Hematopoietic multipotent progenitor cell treated with erythropoietin and hydrocortisone succinate and interleukin-3 and kit ligand, for 17 days (in vitro differentiated cells): ENCODE data around the gene SLC47A1.
A peak's percentile ranks its signal among the peaks of the same experiment; 100 is the strongest.
"Not testable (repeated sequence)": the region's sequence is repeated elsewhere in the genome, so short reads cannot be mapped to it uniquely, and the experiment has no call there.

Experiments
- DNase-seq: peaks from one replicate; pipeline ENCODE4 v3.0.0-alpha.2; 2015; ENCODE audit warnings: low spot score

Gene SLC47A1, protein sequence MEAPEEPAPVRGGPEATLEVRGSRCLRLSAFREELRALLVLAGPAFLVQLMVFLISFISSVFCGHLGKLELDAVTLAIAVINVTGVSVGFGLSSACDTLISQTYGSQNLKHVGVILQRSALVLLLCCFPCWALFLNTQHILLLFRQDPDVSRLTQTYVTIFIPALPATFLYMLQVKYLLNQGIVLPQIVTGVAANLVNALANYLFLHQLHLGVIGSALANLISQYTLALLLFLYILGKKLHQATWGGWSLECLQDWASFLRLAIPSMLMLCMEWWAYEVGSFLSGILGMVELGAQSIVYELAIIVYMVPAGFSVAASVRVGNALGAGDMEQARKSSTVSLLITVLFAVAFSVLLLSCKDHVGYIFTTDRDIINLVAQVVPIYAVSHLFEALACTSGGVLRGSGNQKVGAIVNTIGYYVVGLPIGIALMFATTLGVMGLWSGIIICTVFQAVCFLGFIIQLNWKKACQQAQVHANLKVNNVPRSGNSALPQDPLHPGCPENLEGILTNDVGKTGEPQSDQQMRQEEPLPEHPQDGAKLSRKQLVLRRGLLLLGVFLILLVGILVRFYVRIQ

DNA sequence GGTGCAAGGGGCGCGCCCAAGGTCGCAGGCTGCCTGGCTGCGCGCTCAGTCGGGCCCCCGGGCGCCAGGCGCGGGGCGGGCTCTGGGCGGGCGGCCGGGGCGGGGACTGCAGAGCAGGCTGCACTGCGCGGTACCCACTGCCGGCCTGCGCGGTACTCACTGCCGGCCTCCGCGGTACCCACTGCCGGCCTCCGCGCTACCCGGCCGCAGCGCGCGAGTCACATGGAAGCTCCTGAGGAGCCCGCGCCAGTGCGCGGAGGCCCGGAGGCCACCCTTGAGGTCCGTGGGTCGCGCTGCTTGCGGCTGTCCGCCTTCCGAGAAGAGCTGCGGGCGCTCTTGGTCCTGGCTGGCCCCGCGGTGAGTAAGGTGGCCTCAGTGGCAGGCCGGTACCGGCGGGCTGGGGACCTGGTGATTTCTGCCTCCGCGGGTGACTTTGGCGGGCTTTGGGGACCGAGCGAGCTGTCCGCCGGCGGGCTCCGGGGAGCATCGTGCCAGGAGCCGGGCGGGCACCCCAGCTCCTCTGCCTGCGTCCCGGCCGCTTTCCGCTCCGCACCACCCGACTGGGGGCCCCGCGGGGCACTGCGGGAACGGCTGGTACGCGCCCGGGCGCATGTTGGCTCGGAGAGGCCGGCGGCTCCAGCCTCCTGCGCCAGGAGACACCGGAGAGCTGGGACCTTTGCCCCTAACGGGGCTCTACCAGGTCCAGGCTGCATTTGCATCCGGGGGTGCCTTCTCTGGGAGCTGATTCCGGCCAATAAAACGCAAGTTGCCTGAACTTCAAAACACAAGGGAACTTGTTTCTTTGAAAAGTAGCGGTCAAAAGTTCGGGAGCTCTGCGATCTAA is at the start of gene SLC47A1:
Gene SLC47A1, plus strand, starts transcription at position 137 of the 844 bp plus-strand sequence. Its CDS starts 86 bp downstream, at position 223.
- DNase-seq, result no peak

DNA sequence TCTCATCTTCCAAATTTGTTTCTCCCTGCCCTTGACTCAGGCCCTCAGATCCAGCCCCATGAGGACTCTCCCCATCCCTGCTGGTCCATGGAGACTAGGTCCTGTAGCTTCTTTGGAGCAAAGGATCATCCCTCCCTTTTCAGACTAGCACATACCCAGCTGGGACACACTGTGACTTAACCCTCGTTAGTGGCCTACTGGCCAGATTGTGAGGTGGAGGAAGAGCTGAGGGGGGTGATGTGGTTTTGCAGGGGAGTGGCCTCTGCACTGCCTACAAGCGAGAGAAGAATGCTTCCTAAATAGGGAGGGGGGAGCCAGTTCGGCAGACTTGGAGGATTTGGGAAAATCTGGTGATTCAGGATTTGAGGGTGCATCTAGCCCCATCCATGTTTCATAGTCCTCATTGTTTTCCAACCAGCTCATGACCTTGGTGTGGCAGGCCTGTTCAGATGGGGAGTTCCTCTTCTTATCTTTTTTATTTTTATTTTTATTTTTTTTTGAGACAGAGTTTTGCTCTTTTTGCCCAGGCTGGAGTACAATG is 47.8 kb upstream of the SLC47A1 start:
- no peak for DNase-seq

DNA sequence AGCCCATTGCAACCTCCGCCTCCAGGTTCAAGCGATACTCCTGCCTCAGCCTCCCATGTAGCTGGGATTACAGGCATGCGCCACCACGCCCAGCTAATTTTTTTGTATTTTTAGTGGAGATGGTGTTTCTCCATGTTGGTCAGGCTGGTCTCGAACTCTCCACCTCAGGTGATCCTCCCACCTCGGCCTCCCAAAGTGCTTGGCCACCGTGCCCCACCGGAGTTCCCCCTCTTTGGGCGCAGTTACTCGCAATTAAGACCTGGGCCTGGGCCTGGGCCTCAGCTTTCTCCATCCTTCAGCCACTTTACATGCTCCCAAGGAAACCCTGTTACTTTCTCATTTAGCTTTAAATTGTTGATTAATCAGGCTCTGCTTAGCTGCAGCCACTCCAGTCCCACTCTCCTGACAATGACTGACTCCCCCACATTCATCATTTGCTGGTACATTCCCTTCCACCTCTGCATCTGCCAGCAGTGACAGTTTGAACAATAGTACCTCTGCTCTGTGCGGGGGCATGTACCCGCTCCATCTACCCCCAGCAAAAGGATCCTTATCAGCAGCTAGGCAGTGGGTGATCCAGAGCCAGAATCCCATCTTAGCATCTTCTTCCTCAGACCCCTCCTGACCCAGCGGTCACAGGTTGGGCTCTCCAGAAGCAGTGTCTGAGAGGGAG is 47.2 kb upstream of the SLC47A1 start:
- DNase-seq, result no peak

DNA sequence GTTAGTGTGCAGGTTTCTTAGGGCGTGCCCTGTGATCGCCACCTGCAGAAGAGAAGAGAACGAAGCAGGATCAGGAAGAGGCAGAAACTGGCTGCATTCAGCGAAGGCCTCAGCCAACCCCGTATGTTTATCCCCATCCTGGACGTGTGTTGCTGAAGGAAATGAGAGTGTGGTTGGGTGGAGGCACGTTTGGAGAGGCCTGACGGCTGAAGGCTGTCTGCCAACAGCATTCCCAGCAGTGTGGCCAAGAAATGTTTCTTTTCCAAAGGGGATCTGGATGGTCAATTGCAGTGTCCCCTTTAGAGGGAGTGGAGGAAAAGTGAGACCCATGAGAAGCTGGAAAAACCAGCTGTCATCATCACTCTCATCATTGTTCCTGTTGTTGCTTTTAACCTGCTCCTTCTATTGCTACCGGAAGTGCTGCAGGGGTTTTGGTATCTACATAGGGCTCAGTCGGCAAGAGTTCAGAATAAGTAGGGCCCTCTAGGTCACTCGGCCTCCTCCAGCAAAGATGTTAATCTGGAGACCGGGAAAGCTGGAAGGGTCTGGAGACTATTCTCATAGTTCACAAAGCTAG is 46.5 kb upstream of the SLC47A1 start:
- no peak for DNase-seq

DNA sequence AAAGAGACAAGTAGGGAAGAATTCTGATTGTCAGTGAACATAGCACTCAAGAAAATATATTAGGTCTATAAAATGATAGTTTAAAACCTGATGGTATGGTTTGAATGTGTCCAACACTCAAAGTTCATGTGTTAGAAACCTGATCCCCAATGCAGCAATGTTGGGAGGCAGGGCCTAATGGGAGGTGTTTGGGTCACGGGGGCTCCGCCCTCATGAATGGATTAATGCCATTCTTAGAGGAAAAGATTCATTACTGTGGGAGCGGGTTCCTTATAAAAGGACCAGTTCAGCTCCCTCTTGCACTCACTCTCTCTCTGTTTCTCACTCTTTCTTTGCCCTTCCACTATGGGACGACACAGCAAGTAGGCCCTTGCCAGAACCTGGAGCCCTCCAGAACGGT is 41.5 kb upstream of the SLC47A1 start:
- no peak for DNase-seq

DNA sequence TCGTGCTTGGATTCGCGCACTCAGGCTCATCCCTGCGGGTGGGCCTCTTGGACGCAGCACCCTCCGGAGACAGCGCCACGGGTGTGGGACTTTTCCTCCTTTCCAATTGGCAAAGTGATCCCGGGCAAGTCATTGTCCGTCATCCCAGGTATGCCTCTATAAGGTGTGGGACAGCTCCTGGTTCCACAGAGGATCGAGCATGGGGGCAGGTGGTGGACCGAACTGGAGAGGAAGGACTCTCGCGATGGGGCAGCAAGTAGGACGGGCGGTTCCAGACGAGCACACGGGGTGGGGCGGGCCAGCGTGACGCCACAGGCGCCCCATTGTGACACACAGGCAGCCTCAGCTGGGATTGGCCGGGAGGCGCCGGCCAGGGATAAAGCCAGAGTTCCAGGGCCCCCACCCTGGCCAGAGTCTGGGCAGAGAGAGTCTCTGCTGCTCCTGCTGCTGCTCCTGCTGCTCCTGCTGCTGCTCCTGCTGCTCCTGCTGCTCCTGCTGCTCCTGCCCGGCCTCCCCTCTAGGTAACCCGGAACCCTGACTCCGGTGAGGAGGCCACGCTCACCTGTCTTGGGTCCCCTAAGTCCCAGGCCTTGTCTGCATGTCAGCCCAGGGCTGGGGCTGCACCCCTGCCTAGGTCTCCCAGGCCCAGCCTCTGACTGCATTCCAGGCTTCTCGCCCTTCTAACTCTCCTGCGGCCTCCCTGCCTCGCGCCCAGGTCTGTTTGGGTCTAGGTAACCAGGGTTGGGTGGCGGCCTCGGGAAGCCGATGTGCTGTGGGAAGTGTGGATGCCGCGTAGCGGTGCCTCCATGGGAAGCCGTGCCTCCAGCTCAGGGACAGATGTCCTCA is 38.5 kb upstream of the SLC47A1 start:
- no peak for DNase-seq

DNA sequence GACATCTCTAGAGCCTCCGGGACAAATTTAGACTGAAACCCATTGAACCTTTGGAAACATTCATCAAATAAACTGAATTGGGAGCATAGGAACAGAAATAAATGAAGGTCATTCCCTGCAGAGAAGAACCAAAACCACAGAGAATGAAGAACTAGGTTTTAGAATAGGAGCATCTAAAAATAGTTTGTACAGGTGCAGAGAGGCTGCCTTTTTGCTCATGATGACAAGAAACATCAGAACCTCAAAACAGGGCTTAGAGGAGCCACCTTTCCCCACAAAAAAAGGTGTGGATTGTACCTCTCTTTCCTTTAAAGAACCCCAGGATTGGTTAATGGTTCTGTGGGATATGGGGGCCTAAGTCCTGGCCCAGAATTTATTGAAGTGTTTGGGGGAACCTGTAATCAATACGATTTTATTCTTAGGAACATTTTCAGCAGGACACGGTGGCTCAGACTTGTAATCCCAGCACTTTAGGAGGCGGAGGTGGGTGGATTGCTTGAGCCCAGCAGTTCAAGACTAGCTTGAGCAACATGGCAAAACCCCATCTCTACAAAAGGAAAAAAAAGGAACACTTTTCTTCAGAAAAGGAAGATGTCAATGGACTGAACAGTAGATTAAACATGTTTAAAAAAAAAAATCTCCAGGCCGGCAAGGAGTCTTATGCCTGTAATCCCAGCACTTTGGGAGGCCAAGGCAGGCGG is 37.7 kb upstream of the SLC47A1 start:
- DNase-seq, result no peak

DNA sequence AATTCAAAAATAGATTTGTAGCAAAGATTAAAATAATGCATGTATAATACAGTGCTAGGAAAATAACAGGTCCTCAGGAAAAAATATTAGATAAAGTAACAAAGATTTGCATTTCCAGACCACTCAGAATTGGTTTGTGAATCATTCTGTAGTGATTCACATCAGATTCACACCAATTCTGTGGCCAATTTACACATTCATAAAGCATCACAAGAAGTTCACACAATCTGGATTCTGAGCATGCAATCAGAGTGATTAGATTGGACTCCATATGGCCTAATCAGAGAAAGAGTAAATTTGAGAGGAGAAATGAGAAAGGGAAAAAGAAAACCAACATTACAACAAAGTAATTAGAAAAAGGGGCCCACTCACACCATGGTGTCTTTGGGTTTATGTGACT is 36.0 kb upstream of the SLC47A1 start:
- DNase-seq, result no peak

DNA sequence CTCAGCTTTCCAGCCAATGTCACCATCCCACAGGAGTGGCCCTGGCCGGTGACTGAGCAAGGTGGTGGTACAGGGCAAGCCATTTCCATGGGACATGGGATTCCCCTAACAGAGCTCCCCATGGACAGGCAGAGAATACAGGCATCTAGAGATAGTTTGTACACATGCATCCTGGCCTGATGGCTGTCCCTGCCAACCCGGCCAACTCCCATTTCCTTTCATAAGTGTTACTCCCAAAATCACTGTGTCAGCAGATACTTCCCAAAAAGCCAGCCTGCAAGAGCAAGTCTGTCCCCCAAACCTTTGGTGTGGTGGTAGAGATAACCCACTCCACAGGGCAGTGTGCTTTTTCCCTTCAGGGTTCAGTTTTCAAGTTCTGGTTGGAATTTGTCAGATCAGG is 32.4 kb upstream of the SLC47A1 start:
- no peak for DNase-seq

DNA sequence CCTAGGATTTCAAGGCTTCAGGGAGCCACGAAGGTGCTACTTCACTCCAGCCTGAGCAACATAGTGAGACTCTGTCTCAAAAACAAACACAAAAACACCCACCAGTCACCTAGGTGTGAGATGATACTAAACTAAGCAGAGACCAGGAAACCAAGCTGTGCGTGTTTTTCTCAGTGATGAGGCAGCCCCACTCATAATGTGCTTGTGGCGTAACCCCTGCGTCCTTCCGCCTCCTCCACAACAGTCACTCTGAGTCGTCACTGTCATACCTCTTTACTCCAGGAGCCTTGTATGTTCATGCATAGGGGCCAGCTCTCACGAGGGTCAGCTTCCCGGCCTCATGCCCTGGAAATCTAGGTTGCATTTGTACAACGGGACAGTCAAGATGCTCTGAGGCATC is 31.1 kb upstream of the SLC47A1 start:
- no peak for DNase-seq

DNA sequence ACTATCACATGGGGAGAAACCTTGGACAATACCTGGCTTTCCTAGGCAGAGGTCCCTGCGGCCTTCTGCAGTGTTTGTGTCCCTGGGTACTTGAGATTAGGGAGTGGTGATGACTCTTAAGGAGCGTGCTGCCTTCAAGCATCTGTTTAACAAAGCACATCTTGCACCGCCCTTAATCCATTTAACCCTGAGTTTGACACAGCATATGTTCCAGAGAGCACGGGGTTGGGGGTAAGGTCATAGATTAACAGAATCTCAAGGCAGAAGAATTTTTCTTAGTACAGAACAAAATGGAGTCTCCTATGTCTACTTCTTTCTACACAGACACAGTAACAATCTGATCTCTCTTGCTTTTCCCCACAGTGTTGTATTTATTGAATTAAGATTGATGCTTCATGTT is 28.1 kb upstream of the SLC47A1 start:
- not testable (repeated sequence) for DNase-seq

DNA sequence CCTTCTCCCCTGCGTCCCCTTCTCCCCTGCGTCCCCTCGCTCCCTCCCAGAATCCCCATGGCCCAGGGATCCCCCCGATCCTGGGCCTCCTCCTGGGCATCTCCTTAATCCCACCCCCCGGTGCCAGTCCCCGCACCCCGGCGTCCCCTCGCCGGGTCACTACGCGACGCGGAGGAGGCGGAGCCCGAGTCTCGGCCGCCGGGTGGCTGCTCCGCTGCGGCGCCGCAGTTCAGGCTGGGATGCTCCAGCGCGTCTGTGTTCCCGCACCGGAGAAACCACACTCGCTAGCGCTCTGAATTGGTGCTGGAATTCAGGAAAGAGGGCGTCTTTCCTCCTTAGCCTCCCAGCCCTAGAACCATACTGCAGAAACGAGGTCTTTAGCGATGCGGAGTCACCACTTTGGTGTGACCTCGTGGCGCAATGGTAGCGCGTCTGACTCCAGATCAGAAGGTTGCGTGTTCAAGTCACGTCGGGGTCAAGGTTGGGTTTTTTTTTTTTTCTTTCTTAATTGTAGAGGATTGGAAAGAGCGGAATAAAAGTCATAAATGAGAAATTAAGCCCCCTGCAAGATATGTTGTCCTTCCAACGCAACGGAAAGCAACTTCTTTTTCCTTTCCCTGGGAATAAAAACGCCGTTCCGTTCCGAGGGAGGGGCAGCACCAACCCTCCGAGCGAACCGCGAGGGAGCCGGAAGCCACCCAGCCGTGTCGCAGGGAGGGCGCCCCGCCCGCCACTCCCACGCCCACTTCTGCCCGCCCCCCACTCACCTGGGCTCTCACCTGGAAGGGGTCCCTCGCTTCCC is 25.7 kb upstream of the SLC47A1 start:
- DNase-seq, result peak; percentile 39

DNA sequence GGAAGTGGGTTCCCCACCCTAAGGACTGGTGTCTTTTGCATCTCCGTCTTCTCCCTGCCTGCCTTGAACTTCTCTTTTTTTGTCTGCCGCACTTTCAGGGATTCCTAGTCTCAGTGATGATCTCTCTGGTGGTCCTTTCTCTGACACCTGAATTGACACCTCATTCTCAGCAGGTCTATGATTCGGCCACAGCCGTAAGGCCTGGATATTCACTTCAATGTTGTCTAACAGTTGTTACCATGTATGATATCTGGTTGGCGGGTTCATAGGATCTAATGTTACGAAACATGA is 25.1 kb upstream of the SLC47A1 start:
- DNase-seq, result no peak

DNA sequence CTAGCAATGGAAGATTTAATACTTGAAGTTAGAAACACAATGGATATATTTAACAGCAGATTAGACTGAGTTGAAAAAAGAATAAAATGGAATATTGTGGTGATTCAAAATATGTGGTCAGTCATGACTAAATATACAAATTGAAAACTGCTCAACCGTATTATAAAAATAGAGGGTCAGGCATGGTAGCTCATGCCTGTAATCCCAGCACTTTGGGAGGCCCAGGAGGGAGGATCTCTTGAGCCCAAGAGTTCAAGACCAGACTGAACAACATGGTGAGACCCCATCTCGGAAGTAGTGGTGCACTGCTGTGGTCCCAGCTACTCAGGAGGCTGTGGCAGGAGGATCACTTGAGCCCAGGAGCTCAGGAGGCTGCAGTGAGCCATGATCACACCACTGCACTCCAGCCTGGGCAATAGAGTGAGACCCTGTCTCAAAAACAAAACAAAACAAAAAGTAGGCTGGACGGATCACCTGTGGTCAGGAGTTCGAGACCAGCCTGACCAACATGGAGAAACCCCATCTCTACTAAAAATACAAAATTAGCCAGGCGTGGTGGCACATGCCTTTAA is 24.3 kb upstream of the SLC47A1 start:
- not testable (repeated sequence) for DNase-seq

DNA sequence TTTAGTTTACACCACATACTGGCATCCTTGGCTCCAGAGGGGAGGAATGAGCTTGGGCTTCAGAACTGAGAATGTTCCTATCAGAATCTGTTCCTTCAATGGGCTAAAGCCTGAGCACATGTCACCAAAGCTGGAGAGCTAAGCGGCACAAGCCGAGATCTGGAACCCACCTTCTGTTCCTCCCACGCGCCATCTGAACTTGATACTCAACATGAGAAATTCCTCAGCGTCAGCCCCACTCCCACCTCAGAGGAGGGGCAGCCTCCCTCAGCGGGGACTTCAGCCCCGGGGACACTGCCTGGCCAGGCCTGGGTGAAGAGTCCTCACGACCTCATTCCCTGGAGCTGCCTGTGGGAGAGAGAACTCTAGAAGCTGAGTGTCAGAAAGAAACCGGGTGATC is 22.8 kb upstream of the SLC47A1 start:
- no peak for DNase-seq

DNA sequence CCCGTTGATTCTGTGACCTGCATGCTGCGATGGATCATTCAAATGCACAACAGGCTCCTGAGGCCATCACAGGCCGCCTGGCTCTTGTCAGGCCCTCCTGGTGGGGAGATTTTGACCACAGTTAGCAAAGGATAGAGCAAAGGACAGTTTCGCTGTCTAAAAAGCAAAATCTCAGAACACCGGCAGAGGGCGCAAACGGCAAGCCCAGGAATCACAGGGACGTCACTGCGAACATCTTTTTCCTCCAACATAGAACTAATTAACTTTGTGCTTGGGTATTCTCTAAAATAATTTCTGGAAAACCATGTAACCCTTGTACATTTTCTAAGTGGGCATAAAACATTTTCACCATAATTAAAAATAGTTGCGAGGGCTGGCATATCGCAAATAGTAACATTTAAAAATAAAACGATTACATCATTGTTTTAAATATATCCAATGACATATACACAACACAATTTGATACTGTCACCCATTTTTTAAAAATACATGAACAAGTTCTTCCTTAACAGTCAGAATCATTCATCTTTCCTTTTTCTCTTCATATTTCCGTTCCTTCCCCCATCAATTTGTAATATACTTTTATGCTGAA is 19.7 kb upstream of the SLC47A1 start:
- DNase-seq, result peak; percentile 48

DNA sequence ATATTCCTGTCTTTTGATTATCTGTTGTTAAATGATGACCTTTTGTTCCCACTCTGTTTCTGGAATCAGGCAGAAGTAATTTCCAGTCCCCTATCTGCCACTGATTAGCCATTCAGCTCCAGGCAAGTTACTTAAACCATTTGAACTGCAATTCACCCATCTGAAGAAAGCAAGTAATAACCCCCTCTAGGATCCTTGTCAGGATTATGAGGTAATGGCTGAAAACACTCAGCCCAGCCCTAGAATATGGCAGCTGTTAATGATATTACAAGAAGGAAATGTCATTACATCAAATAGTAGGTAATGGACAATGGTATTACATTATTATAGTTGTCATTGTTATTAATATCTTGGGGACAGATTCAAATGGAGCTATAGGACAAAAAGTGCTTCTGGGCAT is 16.0 kb upstream of the SLC47A1 start:
- DNase-seq, result no peak

DNA sequence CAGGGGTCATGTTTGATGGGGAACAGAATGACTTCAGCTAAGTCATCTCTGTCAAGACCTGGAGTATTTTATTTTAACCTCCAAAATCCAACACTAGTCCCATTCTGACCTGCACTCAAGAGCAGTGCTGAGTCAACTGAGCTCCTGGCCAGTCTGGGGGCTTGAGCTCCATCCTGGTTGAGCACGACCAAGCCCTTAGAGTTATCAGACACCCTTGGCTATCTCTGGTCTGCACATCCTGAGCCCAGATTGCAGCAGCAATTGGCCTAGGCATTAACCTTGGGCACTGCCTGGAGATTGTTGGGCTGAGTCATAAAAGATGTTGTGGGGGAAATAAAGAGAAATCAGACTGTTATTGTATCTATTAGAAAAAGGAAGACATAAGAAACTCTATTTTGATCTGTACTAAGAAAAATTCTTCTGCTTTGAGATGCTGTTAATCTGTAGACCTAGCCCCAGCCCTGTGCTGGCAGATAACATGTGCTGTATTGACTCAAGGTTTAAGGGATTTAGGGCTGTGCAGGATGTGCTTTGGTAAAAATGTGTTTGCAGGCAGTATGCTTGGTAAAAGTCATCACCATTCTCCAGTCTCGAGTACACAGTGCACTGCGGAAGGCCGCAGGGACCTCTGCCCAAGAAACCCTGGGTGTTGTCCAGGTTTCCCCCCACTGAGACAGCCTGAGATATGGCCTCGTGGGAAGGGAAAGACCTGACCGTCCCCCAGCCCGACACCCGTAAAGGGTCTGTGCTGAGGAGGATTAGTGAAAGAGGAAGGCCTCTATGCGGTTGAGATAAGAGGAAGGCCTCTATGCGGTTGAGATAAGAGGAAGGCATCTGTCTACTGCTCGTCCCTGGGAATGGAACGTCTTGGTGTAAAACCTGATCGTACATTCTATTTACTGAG is 14.0 kb upstream of the SLC47A1 start:
- DNase-seq, result not testable (repeated sequence)
